IMR-90 (cell line): Measurements from ENCODE around the gene DGKB.

Experiments used
- BHLHE40 ChIP-seq: fragments of 150-350 bp; IDR thresholded peaks from 2 replicates; pipeline ENCODE4 v1.6.1; 2016; ENCODE audit warnings: mild to moderate bottlenecking, low read depth, low read length
- CEBPB ChIP-seq: IDR thresholded peaks from 2 replicates; pipeline ENCODE4 v1.6.1; 2012; ENCODE audit warnings: low read depth, low read length, improper control_type of control experiment
- CTCF ChIP-seq: conservative IDR thresholded peaks from 2 replicates; pipeline ENCODE4 v1.5.1; 2012; ENCODE audit warnings: mild to moderate bottlenecking, low read depth, low read length, improper control_type of control experiment
- ELK1 ChIP-seq: fragments of 150-350 bp; IDR thresholded peaks from 2 replicates; pipeline ENCODE4 v1.6.1; 2016; ENCODE audit warnings: low read depth, mild to moderate bottlenecking, low read length, moderate library complexity, borderline replicate concordance
- MAFK ChIP-seq: IDR thresholded peaks from 2 replicates; pipeline ENCODE4 v1.6.1; 2012; ENCODE audit warnings: low read depth, low read length, improper control_type of control experiment
- MXI1 ChIP-seq: IDR thresholded peaks from 2 replicates; pipeline ENCODE4 v1.6.1; 2012; ENCODE audit warnings: low read depth, mild to moderate bottlenecking, low read length, moderate library complexity, borderline replicate concordance
- NFE2L2 ChIP-seq: fragments of 150-350 bp; IDR thresholded peaks from 2 replicates; pipeline ENCODE4 v1.6.1; 2016; ENCODE audit warnings: low read depth, mild to moderate bottlenecking, low read length
- POLR2A ChIP-seq: IDR thresholded peaks from 2 replicates; pipeline ENCODE4 v1.6.1; 2012; ENCODE audit warnings: mild to moderate bottlenecking, low read depth, low read length
- RAD21 ChIP-seq: IDR thresholded peaks from 2 replicates; pipeline ENCODE4 v1.6.1; 2012; ENCODE audit warnings: low read length, improper control_type of control experiment
- RCOR1 ChIP-seq: IDR thresholded peaks from 2 replicates; pipeline ENCODE4 v1.6.1; 2012; ENCODE audit warnings: mild to moderate bottlenecking, low read length, improper control_type of control experiment; ENCODE audit not compliant: insufficient replicate concordance
- RFX5 ChIP-seq: IDR thresholded peaks from 2 replicates; pipeline ENCODE4 v1.8.0; 2012; ENCODE audit warnings: low read depth, mild to moderate bottlenecking, low read length, moderate library complexity
- SMC3 ChIP-seq: fragments of 150-350 bp; IDR thresholded peaks from 2 replicates; pipeline ENCODE4 v1.6.1; 2016; ENCODE audit warnings: low read depth, mild to moderate bottlenecking, antibody characterized with exemption, low read length, moderate library complexity
- TF ChIP-seq, protein P1 (sequence below): fragments of 150-350 bp; IDR thresholded peaks from 2 replicates; pipeline ENCODE4 v1.6.1; 2017; ENCODE audit warnings: mild to moderate bottlenecking, antibody characterized with exemption, low read length, low read depth

- TF ChIP-seq CTCF = no peak
- TF ChIP-seq CEBPB = no peak
- no peak for TF ChIP-seq POLR2A
- no peak for TF ChIP-seq MAFK
- no peak for TF ChIP-seq RAD21
- TF ChIP-seq ELK1 = no peak
- no peak for TF ChIP-seq RFX5
- TF ChIP-seq BHLHE40 = no peak
- TF ChIP-seq SMC3 = no peak
- no peak for TF ChIP-seq MXI1
- no peak for TF ChIP-seq NFE2L2
- TF ChIP-seq, protein P1, sequence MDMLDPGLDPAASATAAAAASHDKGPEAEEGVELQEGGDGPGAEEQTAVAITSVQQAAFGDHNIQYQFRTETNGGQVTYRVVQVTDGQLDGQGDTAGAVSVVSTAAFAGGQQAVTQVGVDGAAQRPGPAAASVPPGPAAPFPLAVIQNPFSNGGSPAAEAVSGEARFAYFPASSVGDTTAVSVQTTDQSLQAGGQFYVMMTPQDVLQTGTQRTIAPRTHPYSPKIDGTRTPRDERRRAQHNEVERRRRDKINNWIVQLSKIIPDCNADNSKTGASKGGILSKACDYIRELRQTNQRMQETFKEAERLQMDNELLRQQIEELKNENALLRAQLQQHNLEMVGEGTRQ = no peak
- no peak for TF ChIP-seq RCOR1
These were observed 401.1 kb downstream of the DGKB start for GRCh38 chr7:14501436-14501835.
